ENCODE results near the gene KRTAP9-8.
"Not testable (repeated sequence)": the region's sequence is repeated elsewhere in the genome, so short reads cannot be mapped to it uniquely, and the experiment has no call there.

Gene KRTAP9-8

GRCh38 chr17:41255381-41256290 is 17.8 kb downstream of the KRTAP9-8 start, which contains the start of gene KRTAP9-9:
Gene KRTAP9-9, plus strand, starts transcription at chr17:41255384.
- not testable (repeated sequence) for DNase-seq (ENCODE audit: low read depth)

GRCh38 chr17:41256291-41256685 is 18.5 kb downstream of the KRTAP9-8 start:
- DNase-seq (ENCODE audit: low read depth) = no peak

GRCh38 chr17:41258406-41258805 is 20.6 kb downstream of the KRTAP9-8 start:
- DNase-seq (ENCODE audit: low read depth) = no peak

GRCh38 chr17:41263212-41263611 is 25.4 kb downstream of the KRTAP9-8 start:
- DNase-seq (ENCODE audit: low read depth) = no peak

GRCh38 chr17:41264599-41264998 is 26.8 kb downstream of the KRTAP9-8 start:
- DNase-seq (ENCODE audit: low read depth) = no peak

- DNase-seq (ENCODE audit: low read depth) = no peak
Measured at GRCh38 chr17:41265078-41265477, 27.3 kb downstream of the KRTAP9-8 start, which contains the start of gene KRTAP9-6. Gene KRTAP9-6, plus strand, starts transcription at chr17:41265378. Its CDS starts 0 bp downstream, at chr17:41265378.

GRCh38 chr17:41267711-41268110 is 29.9 kb downstream of the KRTAP9-8 start:
- DNase-seq (ENCODE audit: low read depth) = peak; percentile 20

- DNase-seq (ENCODE audit: low read depth) = not testable (repeated sequence)
Measured at GRCh38 chr17:41271323-41271722, 33.5 kb downstream of the KRTAP9-8 start.

- no peak for DNase-seq (ENCODE audit: low read depth)
Measured at GRCh38 chr17:41271858-41272257, 34.1 kb downstream of the KRTAP9-8 start.

GRCh38 chr17:41275648-41276190 is 37.9 kb downstream of the KRTAP9-8 start, which contains the start of gene KRTAP9-7:
Gene KRTAP9-7, plus strand, starts transcription at chr17:41275698. Its CDS starts 0 bp downstream, at chr17:41275698.
- not testable (repeated sequence) for DNase-seq (ENCODE audit: low read depth)

- no peak for DNase-seq (ENCODE audit: low read depth)
Measured at GRCh38 chr17:41278176-41278955, 40.6 kb downstream of the KRTAP9-8 start.

- peak; percentile 45 for DNase-seq (ENCODE audit: low read depth)
Measured at GRCh38 chr17:41284043-41284442, 46.2 kb downstream of the KRTAP9-8 start.

- DNase-seq (ENCODE audit: low read depth) = peak; percentile 41
Measured at GRCh38 chr17:41284546-41284945, 46.7 kb downstream of the KRTAP9-8 start.

GRCh38 chr17:41287050-41287449 is 49.3 kb downstream of the KRTAP9-8 start:
- DNase-seq (ENCODE audit: low read depth) = no peak

Data from iris pigment epithelial cell (primary cell).